Measurements from ENCODE around the gene RALY. TPM values are rescaled to one million over a fixed set of nuclear protein-coding genes. Genes with fewer than 3 reads are reported as not detected.

Gene RALY
- total and polyA plus RNA-seq, 8 donors: 127 to 242 (median 201) TPM

GRCh38 chr20:33984182-33984719, 9.5 kb upstream of the RALY start:
- no peak for ATAC-seq
- no peaks in the 10 kb centered on the region for H3K9me3 ChIP-seq
- no peak overlapping the region for H3K27ac ChIP-seq
- H3K4me3 ChIP-seq: no peak overlapping the region
- no peak for DNase-seq
- H3K27me3 ChIP-seq: no peaks in the 10 kb centered on the region
- TF ChIP-seq, protein P1, sequence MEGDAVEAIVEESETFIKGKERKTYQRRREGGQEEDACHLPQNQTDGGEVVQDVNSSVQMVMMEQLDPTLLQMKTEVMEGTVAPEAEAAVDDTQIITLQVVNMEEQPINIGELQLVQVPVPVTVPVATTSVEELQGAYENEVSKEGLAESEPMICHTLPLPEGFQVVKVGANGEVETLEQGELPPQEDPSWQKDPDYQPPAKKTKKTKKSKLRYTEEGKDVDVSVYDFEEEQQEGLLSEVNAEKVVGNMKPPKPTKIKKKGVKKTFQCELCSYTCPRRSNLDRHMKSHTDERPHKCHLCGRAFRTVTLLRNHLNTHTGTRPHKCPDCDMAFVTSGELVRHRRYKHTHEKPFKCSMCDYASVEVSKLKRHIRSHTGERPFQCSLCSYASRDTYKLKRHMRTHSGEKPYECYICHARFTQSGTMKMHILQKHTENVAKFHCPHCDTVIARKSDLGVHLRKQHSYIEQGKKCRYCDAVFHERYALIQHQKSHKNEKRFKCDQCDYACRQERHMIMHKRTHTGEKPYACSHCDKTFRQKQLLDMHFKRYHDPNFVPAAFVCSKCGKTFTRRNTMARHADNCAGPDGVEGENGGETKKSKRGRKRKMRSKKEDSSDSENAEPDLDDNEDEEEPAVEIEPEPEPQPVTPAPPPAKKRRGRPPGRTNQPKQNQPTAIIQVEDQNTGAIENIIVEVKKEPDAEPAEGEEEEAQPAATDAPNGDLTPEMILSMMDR (IDR thresholded peaks at IDR 0.05): no peak
- no peaks in the 10 kb centered on the region for H3K4me1 ChIP-seq
- no peaks in the 10 kb centered on the region for H3K36me3 ChIP-seq
- intact Hi-C loops (cut with DNase I): no loop called here

DNA sequence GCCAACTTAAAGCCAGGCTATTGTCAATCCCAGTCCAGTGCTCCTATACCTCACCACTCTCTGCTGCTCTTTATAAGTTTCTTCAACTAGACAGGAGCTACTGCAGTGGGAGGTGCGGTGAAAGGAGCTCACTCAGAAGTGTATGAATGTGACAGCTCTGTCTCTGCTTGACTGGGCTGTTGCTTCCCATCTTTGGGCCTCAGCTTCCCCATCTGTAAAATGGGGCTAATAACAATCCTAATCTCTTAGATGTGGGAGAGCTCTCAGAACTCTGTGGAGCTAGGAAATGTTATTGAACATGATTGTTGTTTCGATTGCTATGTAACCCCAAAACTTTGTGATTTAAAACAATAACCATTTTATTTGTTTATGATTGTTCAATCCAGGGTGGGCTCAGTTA, 8.4 kb upstream of the RALY start:
- intact Hi-C loops (cut with DNase I): no loop called here
- Histone ChIP-seq H3K27ac (no peak overlapping the region), H3K36me3 (no peaks in the 10 kb centered on the region), H3K4me1 (no peaks in the 10 kb centered on the region), H3K27me3 (no peaks in the 10 kb centered on the region), H3K9me3 (no peaks in the 10 kb centered on the region), H3K4me3 (no peak overlapping the region)
- DNase-seq: no peak
- ATAC-seq: no peak
- TF ChIP-seq, protein P1 (IDR thresholded peaks at IDR 0.05): no peak

GRCh38 chr20:33985830-33986229, 7.9 kb upstream of the RALY start:
- Histone ChIP-seq H3K9me3 (no peaks in the 10 kb centered on the region), H3K27ac (no peak overlapping the region), H3K4me1 (peaks cover 0 to 2% of the 10 kb centered on the region in 2 donors), H3K36me3 (no peaks in the 10 kb centered on the region), H3K4me3 (no peak overlapping the region), H3K27me3 (no peaks in the 10 kb centered on the region)
- intact Hi-C loops (cut with DNase I): no loop called here
- DNase-seq (no peak), ATAC-seq (no peak)
- TF ChIP-seq, protein P1 (IDR thresholded peaks at IDR 0.05): no peak

GRCh38 chr20:33986560-33987216, 7.0 kb upstream of the RALY start:
- no peak overlapping the region for H3K4me3 ChIP-seq
- ATAC-seq: no peak
- DNase-seq: no peak
- H3K9me3 ChIP-seq: no peaks in the 10 kb centered on the region
- no peaks in the 10 kb centered on the region for H3K36me3 ChIP-seq
- H3K4me1 ChIP-seq: peaks cover 0 to 11% of the 10 kb centered on the region in 2 donors
- H3K27ac ChIP-seq: no peak overlapping the region
- H3K27me3 ChIP-seq: no peaks in the 10 kb centered on the region
- intact Hi-C loops (cut with DNase I): no loop called here
- TF ChIP-seq, protein P1 (IDR thresholded peaks at IDR 0.05): no peak

DNA sequence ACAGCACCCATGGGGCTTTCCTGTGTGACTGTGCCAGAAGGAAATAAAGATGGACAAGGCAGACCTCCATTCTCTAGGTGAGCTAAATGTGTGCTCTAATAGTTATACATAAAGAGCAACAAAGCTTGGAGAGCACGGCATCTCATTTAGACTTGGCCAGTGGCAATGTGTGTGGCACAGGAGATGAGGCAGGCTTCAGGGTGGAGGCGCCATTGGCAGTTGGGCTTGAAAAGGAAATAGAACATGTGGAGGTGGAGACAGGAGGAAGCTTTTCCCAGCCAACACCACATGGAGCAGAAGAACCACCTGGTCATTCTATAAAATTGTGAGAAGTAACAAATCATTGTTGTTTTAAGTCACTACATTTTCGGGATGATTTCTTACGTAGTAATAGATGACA, 3.6 kb upstream of the RALY start:
- intact Hi-C loops (cut with DNase I): no loop called here
- Histone ChIP-seq H3K36me3 (no peaks in the 10 kb centered on the region), H3K9me3 (no peaks in the 10 kb centered on the region), H3K4me3 (no peak overlapping the region), H3K27ac (no peak overlapping the region), H3K27me3 (no peaks in the 10 kb centered on the region), H3K4me1 (peaks cover 9 to 26% of the 10 kb centered on the region in 2 donors)
- TF ChIP-seq, protein P1 (IDR thresholded peaks at IDR 0.05): no peak
- ATAC-seq (no peak), DNase-seq (no peak)
